ENCODE measurements around the gene PLA2G3.

The PLA2G3 gene

GRCh38 chr22:31085928-31086327 is 54.4 kb downstream of the PLA2G3 start:
- no peak for DNase-seq (ENCODE audit: low read depth in 2 of 2)

- DNase-seq (ENCODE audit: low read depth in 2 of 2): no peak
Observed at GRCh38 chr22:31085493-31085824, 54.8 kb downstream of the PLA2G3 start.

GRCh38 chr22:31084811-31085492 is 55.4 kb downstream of the PLA2G3 start:
- peak; percentile 74 to 79 for DNase-seq (ENCODE audit: low read depth in 2 of 2)
